OCI-LY1 (cell line): ENCODE results near the gene TERT.

Experiments used
- H2AFZ ChIP-seq: fragments of 200-600 bp; sonication (generic), shearing (Covaris generic); 2 replicates; pipeline ENCODE4 v1.6.0; 2014; ENCODE audit warnings: antibody characterized with exemption, mild to moderate bottlenecking, low read length
- H3F3A ChIP-seq: fragments of 200-600 bp; sonication (generic), shearing (Covaris generic); 2 replicates; pipeline ENCODE4 v1.6.0; 2014; ENCODE audit warnings: mild to moderate bottlenecking, antibody characterized with exemption, low read length, moderate library complexity; ENCODE audit not compliant: insufficient read depth
- H3K27ac ChIP-seq: fragments of 200-600 bp; sonication (generic); 2 replicates; pipeline ENCODE4 v1.5.1; 2014; ENCODE audit warnings: low read length, mixed run types, mild to moderate bottlenecking, low read depth; ENCODE audit not compliant: poor library complexity, severe bottlenecking
- H3K27me3 ChIP-seq: fragments of 200-600 bp; sonication (generic); 2 replicates; pipeline ENCODE4 v1.6.0; 2014; ENCODE audit warnings: antibody characterized with exemption, mild to moderate bottlenecking, low read length, moderate library complexity; ENCODE audit not compliant: insufficient read depth
- H3K36me3 ChIP-seq: fragments of 200-600 bp; sonication (generic); 2 replicates; pipeline ENCODE4 v1.6.1; 2014; ENCODE audit warnings: mild to moderate bottlenecking, antibody characterized with exemption, low read length, moderate library complexity, mixed read lengths; ENCODE audit not compliant: insufficient read depth
- H3K4me1 ChIP-seq: fragments of 200-600 bp; sonication (generic); 2 replicates; pipeline ENCODE4 v1.5.1; 2014; ENCODE audit warnings: mild to moderate bottlenecking, low read length, moderate library complexity; ENCODE audit not compliant: insufficient read depth, severe bottlenecking
- H3K4me2 ChIP-seq: fragments of 200-600 bp; sonication (generic), shearing (Covaris generic); 2 replicates; pipeline ENCODE4 v1.6.1; 2014; ENCODE audit warnings: low read length
- H3K4me3 ChIP-seq: fragments of 200-600 bp; sonication (generic); 2 replicates; pipeline ENCODE4 v1.5.1; 2014; ENCODE audit warnings: low read length, low read depth, mild to moderate bottlenecking, mixed read lengths; ENCODE audit not compliant: poor library complexity, severe bottlenecking
- H3K79me2 ChIP-seq: fragments of 200-600 bp; shearing (Covaris generic); 2 replicates; pipeline ENCODE4 v1.6.1; 2016; ENCODE audit warnings: mixed run types, low read length, mixed read lengths; ENCODE audit not compliant: insufficient read depth
- H3K9ac ChIP-seq: fragments of 200-600 bp; sonication (generic), shearing (Covaris generic); 2 replicates; pipeline ENCODE4 v1.6.1; 2014; ENCODE audit warnings: mild to moderate bottlenecking, low read length, mixed read lengths
- H3K9me2 ChIP-seq: fragments of 200-600 bp; sonication (generic), shearing (Covaris generic); 2 replicates; pipeline ENCODE4 v1.6.1; 2014; ENCODE audit warnings: low read depth, mild to moderate bottlenecking, low read length, mixed read lengths
- H3K9me3 ChIP-seq: fragments of 200-600 bp; shearing (Covaris generic); 2 replicates; pipeline ENCODE4 v1.6.1; 2014; ENCODE audit warnings: low read length, mixed read lengths
- H4K20me1 ChIP-seq: fragments of 200-600 bp; sonication (generic), shearing (Covaris generic); 2 replicates; pipeline ENCODE4 v1.6.0; 2016; ENCODE audit warnings: mild to moderate bottlenecking, low read length; ENCODE audit not compliant: insufficient read depth
- EZH2 ChIP-seq: fragments of 200-600 bp; sonication (generic), shearing (Covaris generic); IDR thresholded peaks from 2 replicates; pipeline ENCODE4 v1.8.0; 2017; ENCODE audit warnings: borderline replicate concordance, mixed run types, mild to moderate bottlenecking, antibody characterized with exemption, low read length, moderate library complexity, mixed read lengths
- TF ChIP-seq, protein P1 (sequence below): fragments of 200-600 bp; sonication (generic), shearing (Covaris generic); IDR thresholded peaks from 2 replicates; pipeline ENCODE4 v1.5.1; 2017; ENCODE audit warnings: mild to moderate bottlenecking, antibody characterized with exemption, low read length, moderate library complexity, mixed read lengths

The TERT gene

DNA sequence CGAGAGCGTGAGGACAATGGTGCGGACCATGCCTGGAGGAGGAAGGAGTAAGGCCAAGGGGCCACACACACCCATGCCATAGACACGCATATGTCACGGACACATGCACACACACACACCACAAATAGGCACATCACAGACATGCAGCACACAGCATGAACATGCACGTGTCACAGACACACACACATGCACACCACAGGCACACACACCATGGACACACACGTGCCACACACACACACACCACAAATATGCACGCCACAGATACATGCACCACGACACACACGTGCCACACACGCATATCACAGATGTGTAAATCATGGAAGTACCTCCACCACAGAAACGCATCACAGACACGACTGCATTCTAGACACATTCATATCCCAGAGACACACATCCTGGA is 16.7 kb downstream of the TERT start:
- Histone ChIP-seq H3K79me2 (no peaks in the 10 kb centered on the region), H3K9me3 (no peaks in the 10 kb centered on the region), H3K27me3 (no peaks in the 10 kb centered on the region), H3K9me2 (no peaks in the 10 kb centered on the region), H3K27ac (no peak overlapping the region), H3K36me3 (peaks cover 70% of the 10 kb centered on the region), H2AFZ (no peak overlapping the region), H3K4me3 (no peak overlapping the region), H4K20me1 (no peaks in the 10 kb centered on the region), H3K4me1 (no peaks in the 10 kb centered on the region), H3F3A (no peaks in the 10 kb centered on the region), H3K4me2 (no peak overlapping the region), H3K9ac (no peak overlapping the region)
- TF ChIP-seq, protein P1, sequence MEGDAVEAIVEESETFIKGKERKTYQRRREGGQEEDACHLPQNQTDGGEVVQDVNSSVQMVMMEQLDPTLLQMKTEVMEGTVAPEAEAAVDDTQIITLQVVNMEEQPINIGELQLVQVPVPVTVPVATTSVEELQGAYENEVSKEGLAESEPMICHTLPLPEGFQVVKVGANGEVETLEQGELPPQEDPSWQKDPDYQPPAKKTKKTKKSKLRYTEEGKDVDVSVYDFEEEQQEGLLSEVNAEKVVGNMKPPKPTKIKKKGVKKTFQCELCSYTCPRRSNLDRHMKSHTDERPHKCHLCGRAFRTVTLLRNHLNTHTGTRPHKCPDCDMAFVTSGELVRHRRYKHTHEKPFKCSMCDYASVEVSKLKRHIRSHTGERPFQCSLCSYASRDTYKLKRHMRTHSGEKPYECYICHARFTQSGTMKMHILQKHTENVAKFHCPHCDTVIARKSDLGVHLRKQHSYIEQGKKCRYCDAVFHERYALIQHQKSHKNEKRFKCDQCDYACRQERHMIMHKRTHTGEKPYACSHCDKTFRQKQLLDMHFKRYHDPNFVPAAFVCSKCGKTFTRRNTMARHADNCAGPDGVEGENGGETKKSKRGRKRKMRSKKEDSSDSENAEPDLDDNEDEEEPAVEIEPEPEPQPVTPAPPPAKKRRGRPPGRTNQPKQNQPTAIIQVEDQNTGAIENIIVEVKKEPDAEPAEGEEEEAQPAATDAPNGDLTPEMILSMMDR: no peak
- TF ChIP-seq EZH2: no peak

DNA sequence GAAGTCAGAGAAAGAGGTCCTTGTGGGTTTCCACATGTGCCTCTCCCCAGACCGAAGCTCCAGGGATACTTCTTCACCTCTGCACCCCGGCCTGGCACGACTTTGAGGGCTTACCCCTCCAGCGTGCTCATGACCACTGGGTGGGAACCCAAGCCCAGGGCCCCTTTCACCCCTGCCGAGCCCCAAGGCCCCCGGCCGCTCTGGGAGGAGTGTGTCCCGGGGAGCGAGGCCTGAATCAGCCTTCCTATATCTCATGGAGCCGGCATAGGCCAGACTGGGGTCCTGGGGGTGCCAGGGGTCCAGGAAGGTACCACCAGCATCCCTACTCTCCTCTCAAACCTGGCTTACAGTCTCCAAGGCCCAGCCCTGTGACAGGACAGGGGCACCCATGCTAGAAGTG is 17.1 kb downstream of the TERT start:
- H3F3A ChIP-seq: no peaks in the 10 kb centered on the region
- H2AFZ ChIP-seq: no peak overlapping the region
- H3K9ac ChIP-seq: no peak overlapping the region
- TF ChIP-seq, protein P1: no peak
- H3K9me2 ChIP-seq: no peaks in the 10 kb centered on the region
- H3K27me3 ChIP-seq: no peaks in the 10 kb centered on the region
- H4K20me1 ChIP-seq: no peaks in the 10 kb centered on the region
- H3K4me3 ChIP-seq: no peak overlapping the region
- H3K27ac ChIP-seq: no peak overlapping the region
- no peak overlapping the region for H3K4me2 ChIP-seq
- no peaks in the 10 kb centered on the region for H3K79me2 ChIP-seq
- H3K36me3 ChIP-seq: peaks cover 70% of the 10 kb centered on the region
- H3K9me3 ChIP-seq: no peaks in the 10 kb centered on the region
- no peaks in the 10 kb centered on the region for H3K4me1 ChIP-seq

DNA sequence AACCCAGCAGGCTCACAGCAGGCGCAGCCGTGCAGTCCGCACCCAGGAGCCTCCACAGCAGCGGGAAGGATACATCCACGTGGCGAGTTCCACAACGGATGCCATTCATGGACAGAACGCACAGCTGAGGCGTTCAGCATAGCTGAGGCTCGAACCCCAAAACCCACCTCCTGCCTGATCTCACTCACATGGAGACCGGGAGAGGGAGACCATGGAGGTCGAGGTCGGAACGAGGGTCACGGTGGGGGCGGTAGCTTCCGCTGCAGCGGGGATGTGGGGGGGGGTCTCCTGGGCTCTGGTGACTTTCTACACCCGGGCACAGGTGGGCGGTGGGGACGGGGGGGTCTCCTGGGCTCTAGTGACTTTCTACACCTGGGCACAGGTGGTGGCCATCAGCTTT is 17.5 kb downstream of the TERT start:
- no peak overlapping the region for H3K27ac ChIP-seq
- no peaks in the 10 kb centered on the region for H3K9me2 ChIP-seq
- no peaks in the 10 kb centered on the region for H3K27me3 ChIP-seq
- no peak overlapping the region for H3K4me3 ChIP-seq
- no peaks in the 10 kb centered on the region for H3K9me3 ChIP-seq
- no peaks in the 10 kb centered on the region for H3F3A ChIP-seq
- no peaks in the 10 kb centered on the region for H3K79me2 ChIP-seq
- no peak overlapping the region for H3K9ac ChIP-seq
- H3K4me2 ChIP-seq: no peak overlapping the region
- H3K36me3 ChIP-seq: peaks cover 71% of the 10 kb centered on the region
- H3K4me1 ChIP-seq: no peaks in the 10 kb centered on the region
- H2AFZ ChIP-seq: no peak overlapping the region
- no peak for TF ChIP-seq EZH2
- TF ChIP-seq, protein P1: no peak
- H4K20me1 ChIP-seq: no peaks in the 10 kb centered on the region
